ENCODE results near the gene GLIPR2.
A peak's percentile ranks its signal among the peaks of the same experiment; 100 is the strongest.
"Not testable (repeated sequence)": the region's sequence is repeated elsewhere in the genome, so short reads cannot be mapped to it uniquely, and the experiment has no call there.

The GLIPR2 gene

GRCh38 chr9:36163049-36163785 is 26.7 kb downstream of the GLIPR2 start:
- peak; percentile 96 for DNase-seq (ENCODE audit: low read depth, low spot score)

GRCh38 chr9:36163786-36164170 is 27.2 kb downstream of the GLIPR2 start:
- peak; percentile 21 for DNase-seq (ENCODE audit: low read depth, low spot score)

- no peak for DNase-seq (ENCODE audit: low read depth, low spot score)
These were observed 27.8 kb downstream of the GLIPR2 start for GRCh38 chr9:36164372-36164771.

- DNase-seq (ENCODE audit: low read depth, low spot score): peak; percentile 54
These were observed 28.5 kb downstream of the GLIPR2 start for GRCh38 chr9:36164989-36165388.

- DNase-seq (ENCODE audit: low read depth, low spot score): no peak
These were observed 29.3 kb downstream of the GLIPR2 start for GRCh38 chr9:36165826-36166167.

GRCh38 chr9:36166168-36166927 is 29.8 kb downstream of the GLIPR2 start:
- DNase-seq (ENCODE audit: low read depth, low spot score): peak; percentile 94

GRCh38 chr9:36169166-36169565 is 32.6 kb downstream of the GLIPR2 start, which contains the start of gene CCIN:
Gene CCIN, plus strand, starts transcription at chr9:36169388. Its CDS starts 115 bp downstream, at chr9:36169503.
- peak; percentile 23 for DNase-seq (ENCODE audit: low read depth, low spot score)

- no peak for DNase-seq (ENCODE audit: low read depth, low spot score)
These were observed 33.2 kb downstream of the GLIPR2 start for GRCh38 chr9:36169708-36170107.

- no peak for DNase-seq (ENCODE audit: low read depth, low spot score)
These were observed 34.0 kb downstream of the GLIPR2 start for GRCh38 chr9:36170531-36170930.

GRCh38 chr9:36173861-36174260 is 37.3 kb downstream of the GLIPR2 start:
- DNase-seq (ENCODE audit: low read depth, low spot score): peak; percentile 10

GRCh38 chr9:36174271-36174670 is 37.7 kb downstream of the GLIPR2 start:
- no peak for DNase-seq (ENCODE audit: low read depth, low spot score)

- peak; percentile 82 for DNase-seq (ENCODE audit: low read depth, low spot score)
These were observed 38.2 kb downstream of the GLIPR2 start for GRCh38 chr9:36174731-36175130.

- DNase-seq (ENCODE audit: low read depth, low spot score): not testable (repeated sequence)
These were observed 38.7 kb downstream of the GLIPR2 start for GRCh38 chr9:36175209-36175608.

- DNase-seq (ENCODE audit: low read depth, low spot score): not testable (repeated sequence)
These were observed 40.0 kb downstream of the GLIPR2 start for GRCh38 chr9:36176496-36176895.

GRCh38 chr9:36177571-36177970 is 41.0 kb downstream of the GLIPR2 start:
- no peak for DNase-seq (ENCODE audit: low read depth, low spot score)

- DNase-seq (ENCODE audit: low read depth, low spot score): not testable (repeated sequence)
These were observed 43.7 kb downstream of the GLIPR2 start for GRCh38 chr9:36180243-36180642.

GRCh38 chr9:36187414-36187813 is 50.9 kb downstream of the GLIPR2 start:
- no peak for DNase-seq (ENCODE audit: low read depth, low spot score)

GRCh38 chr9:36188212-36188611 is 51.7 kb downstream of the GLIPR2 start:
- no peak for DNase-seq (ENCODE audit: low read depth, low spot score)

GRCh38 chr9:36189976-36190375 is 53.4 kb downstream of the GLIPR2 start:
- DNase-seq (ENCODE audit: low read depth, low spot score): no peak

- peak; percentile 100 for DNase-seq (ENCODE audit: low read depth, low spot score)
These were observed 54.1 kb downstream of the GLIPR2 start, which contains the start of gene CLTA for GRCh38 chr9:36190388-36191289. Gene CLTA, plus strand, starts transcription at chr9:36190921. Its CDS starts 136 bp downstream, at chr9:36191057.

GRCh38 chr9:36191290-36191645 is 54.7 kb downstream of the GLIPR2 start:
- no peak for DNase-seq (ENCODE audit: low read depth, low spot score)

GRCh38 chr9:36191686-36192085 is 55.2 kb downstream of the GLIPR2 start:
- DNase-seq (ENCODE audit: low read depth, low spot score): no peak
